Right lobe of liver (tissue), 6 donors: ENCODE measurements around the gene ZDHHC22. TPM values are rescaled to one million over a fixed set of nuclear protein-coding genes. Genes with fewer than 3 reads are reported as not detected.
A peak's percentile ranks its signal among the peaks of the same experiment; 100 is the strongest.

ENCODE experiments used
- ATAC-seq, 4 donors: fragments of 200-7000 bp; cut with Tn5 transposase; one replicate each; pipeline ENCODE4 v1.9.1; 2020; ENCODE audit warnings: mild to moderate bottlenecking in 4 of 4, moderate library complexity in 4 of 4
- DNase-seq, 3 donors: peaks; one replicate each; pipeline ENCODE4 v3.0.0-alpha.2; 2020
- H3K27ac ChIP-seq, 3 donors: fragments of 200-600 bp; one replicate each; pipeline ENCODE4 v1.8.0; 2022
- H3K27me3 ChIP-seq, 2 donors: fragments of 200-600 bp; one replicate each; pipeline ENCODE4 v1.8.0; 2022
- H3K36me3 ChIP-seq, 4 donors: fragments of 200-600 bp; sonication (generic) in 1 of 4; one replicate each; pipeline versions ENCODE4 v1.5.1 to v1.8.0; 2017 to 2022; ENCODE audit warnings: control low read depth in 1 of 4
- H3K4me1 ChIP-seq, 4 donors: fragments of 200-600 bp; sonication (generic) in 1 of 4; one replicate each; pipeline versions ENCODE4 v1.5.1 to v1.8.0; 2017 to 2022; ENCODE audit warnings: control low read depth in 1 of 4
- H3K4me3 ChIP-seq, 3 donors: fragments of 200-600 bp; one replicate each; pipeline ENCODE4 v1.8.0; 2022
- H3K9me3 ChIP-seq, 4 donors: fragments of 200-600 bp; sonication (generic) in 1 of 4; one replicate each; pipeline versions ENCODE4 v1.5.1 to v1.8.0; 2017 to 2022; ENCODE audit warnings: control low read depth in 1 of 4
- CTCF ChIP-seq, 4 donors: fragments of 200-600 bp in 3 of 4; fragments of 450-650 bp in 1 of 4; IDR thresholded peaks; one replicate each; pipeline versions ENCODE4 v1.5.1 to v1.8.0; 2016 to 2022; ENCODE audit warnings: antibody characterized with exemption in 4 of 4, mild to moderate bottlenecking in 2 of 4
- POLR2A ChIP-seq: fragments of 450-650 bp; IDR thresholded peaks from one replicate; pipeline ENCODE4 v1.6.1; 2017; ENCODE audit warnings: antibody characterized with exemption, mild to moderate bottlenecking
- WGBS: methylation state at CpG from one replicate; pipeline ENCODE4 v1.1.6; 2018; ENCODE audit warnings: low coverage, low lambda C conversion rate; ENCODE audit not compliant: insufficient coverage; ENCODE audit errors: missing lambda C conversion rate; 5-methylcytosine and 5-hydroxymethylcytosine counted together
- intact Hi-C, 2 donors: fragments of 100-400 bp; cut with DNase I; formaldehyde crosslinking; loops; one replicate each; pipeline versions ENCODE4 v1.11.2 to v1.14.1; 2022
- total RNA-seq, 6 experiments: library from RNA; depleted of rRNA in 2 of 6; stranded (reverse); fragments of >200 nt in 2 of 6; fragmentation: NEBNext Ultra II Directional in 3 of 6; extraction: Animal tissue kit (Norgen Biotek cat#: 25700) in 3 of 6; gene quantifications; one replicate each; pipeline versions ENCODE4 v1.1.0 to v1.2.4, GENCODE V29; 2016 to 2023
- donor health status: DM: no; HTN: yes; CAD: no.
- donor health status: DM: no; HTN: no; CAD: no.
- donor health status: DM: no; HTN: no; CAD: no.
- donor health status: DM: no; HTN: yes; CAD: no.
- donor health status: DM: no; HTN: yes; CAD: no.

Gene ZDHHC22
- total RNA-seq, 6 experiments from 2014 or later: not detected

DNA sequence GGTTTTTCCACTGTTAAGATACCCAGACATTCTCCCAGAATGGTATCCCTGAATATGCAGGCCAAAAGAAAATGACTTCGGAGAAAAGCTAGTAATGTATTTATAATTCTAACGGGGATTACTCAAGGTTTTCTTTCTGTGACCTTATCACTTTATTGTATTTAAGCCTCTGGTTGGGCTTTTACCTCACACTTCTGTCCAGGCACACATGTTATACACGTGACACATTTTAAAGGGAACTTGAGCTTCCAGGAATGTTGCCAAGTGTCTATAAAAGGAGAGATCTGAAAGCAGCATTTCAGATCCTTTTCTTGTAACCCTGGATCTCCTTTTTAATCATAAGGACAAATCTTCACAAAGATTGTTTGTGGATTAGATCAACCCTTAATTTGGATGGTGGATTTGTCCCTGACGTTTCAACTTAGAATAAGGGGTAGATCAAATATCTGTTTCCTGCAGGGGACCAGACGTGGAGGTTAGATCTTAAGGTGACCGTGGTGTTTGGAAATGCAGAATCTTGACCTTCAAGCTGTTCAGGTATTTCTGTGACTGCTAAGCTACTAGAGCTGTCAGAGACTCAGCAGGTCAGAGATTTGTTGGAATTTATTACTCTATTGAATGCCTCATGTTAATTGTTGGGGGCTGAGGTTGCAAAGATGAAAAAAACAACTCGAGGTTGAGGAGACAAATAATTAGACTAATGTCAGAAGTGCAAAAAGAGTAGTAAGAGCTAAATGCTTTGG lies 42.0 kb downstream of the ZDHHC22 start:
- no peaks in the 10 kb centered on the region for H3K36me3 ChIP-seq
- ATAC-seq (peak in 1 of 4 donors; percentile 2), DNase-seq (no peak)
- 17% methylated on average over 7 of the region's 7 CpGs for WGBS
- intact Hi-C loops: no loop called here
- no peaks in the 10 kb centered on the region for H3K9me3 ChIP-seq
- H3K27me3 ChIP-seq: no peaks in the 10 kb centered on the region
- peak overlapping the region; percentile 84 to 96 (median 95) for H3K27ac ChIP-seq
- TF ChIP-seq POLR2A (no peak), CTCF (IDR thresholded peaks at IDR 0.05) (no peak)
- peak overlapping the region; percentile 68 to 77 (median 74) for H3K4me3 ChIP-seq
- H3K4me1 ChIP-seq: peaks cover 0 to 28% (median 5%) of the 10 kb centered on the region in 4 donors

DNA sequence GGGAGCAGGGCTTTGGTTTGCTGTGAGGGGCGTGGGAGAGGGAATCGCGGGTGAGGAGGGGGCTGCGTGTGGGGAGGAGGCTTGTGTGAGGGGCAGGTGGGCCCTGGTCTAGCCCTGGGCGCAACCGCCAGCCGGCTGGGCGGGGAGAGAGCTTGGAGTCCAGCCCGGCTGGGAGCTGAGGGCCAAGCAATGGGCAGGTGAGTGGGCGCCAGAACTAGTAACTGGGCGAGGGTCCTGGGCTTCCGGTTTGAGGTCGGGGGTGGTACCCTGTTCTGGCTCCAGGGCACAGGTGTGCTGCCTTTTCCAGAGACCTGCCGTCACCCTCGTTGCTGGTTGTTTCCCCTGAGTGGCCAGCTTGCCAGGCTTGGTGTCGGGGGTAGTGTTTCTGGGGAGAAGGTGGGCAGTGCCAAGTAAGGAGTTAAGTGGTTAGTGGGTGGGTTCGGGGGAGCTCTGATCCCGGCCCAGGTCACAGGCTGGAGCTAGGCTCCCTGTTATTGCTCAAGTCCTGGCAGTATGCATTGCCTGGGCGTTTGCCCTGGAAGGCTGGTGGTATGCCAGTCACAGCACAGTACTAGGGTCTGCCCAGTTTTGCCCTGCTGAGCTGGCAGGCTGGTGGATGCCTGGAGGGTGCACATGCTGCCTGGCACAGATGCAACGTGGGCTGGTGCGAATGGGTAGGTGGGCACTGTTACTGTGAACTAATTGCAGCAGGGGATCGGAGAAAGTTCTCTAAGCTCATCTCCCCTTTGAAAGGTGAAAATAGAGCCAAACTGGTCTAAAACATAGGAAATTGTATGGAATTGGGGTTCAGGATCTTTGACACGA lies 42.9 kb downstream of the ZDHHC22 start:
- intact Hi-C loops: no loop called here
- Histone ChIP-seq H3K27me3 (no peaks in the 10 kb centered on the region), H3K36me3 (no peaks in the 10 kb centered on the region), H3K4me3 (peak overlapping the region; percentile 68 to 77 (median 74)), H3K9me3 (no peaks in the 10 kb centered on the region), H3K4me1 (peaks cover 0 to 24% (median 3%) of the 10 kb centered on the region in 4 donors), H3K27ac (peak overlapping the region; percentile 84 to 96 (median 95))
- WGBS: 5% methylated on average over 12 of the region's 23 CpGs
- TF ChIP-seq CTCF (IDR thresholded peaks at IDR 0.05) (no peak), POLR2A (no peak)
- ATAC-seq (peak; percentile 52 to 65 (median 60)), DNase-seq (peak; percentile 66 to 89 (median 87))

GRCh38 chr14:77097700-77098528 lies 43.7 kb downstream of the ZDHHC22 start, which contains the start of gene CIPC:
CIPC (plus strand) TSS chr14:77098258; CDS start chr14:77105709, 7,451 bp downstream.
- ATAC-seq (peak; percentile 90 to 94 (median 91)), DNase-seq (peak; percentile 100)
- peak within 1 kb of the TSS; percentile 68 to 77 (median 74) for H3K4me3 ChIP-seq
- peaks cover 0 to 25% (median 3%) of the 10 kb centered on the region in 4 donors for H3K4me1 ChIP-seq
- under 1% methylated on average over 38 of the region's 87 CpGs for WGBS
- H3K27ac ChIP-seq: peak within 1 kb of the TSS; percentile 96 to 99 (median 97)
- no peak for TF ChIP-seq CTCF (IDR thresholded peaks at IDR 0.05)
- peak; percentile 76 for TF ChIP-seq POLR2A
- no peaks in the 10 kb centered on the region for H3K9me3 ChIP-seq
- intact Hi-C loops: no loop called here
- H3K36me3 ChIP-seq: no peaks in the 10 kb centered on the region
- H3K27me3 ChIP-seq: no peaks in the 10 kb centered on the region
